ENCODE measurements around the gene VAT1L. TPM values are rescaled to one million over a fixed set of nuclear protein-coding genes. Genes with fewer than 3 reads are reported as not detected.

Gene VAT1L
- total and polyA plus RNA-seq, 12 donors: 18.1 to 103 (median 38.2) TPM

GRCh38 chr16:77758508-77758907 is 29.9 kb upstream of the VAT1L start:
- DNase-seq: no peak
- TF ChIP-seq POLR2A (IDR thresholded peaks at IDR 0.05) (no peak), CTCF (IDR thresholded peaks at IDR 0.05) (no peak)
- Histone ChIP-seq H3K4me3 (no peak overlapping the region), H3K27me3 (no peaks in the 10 kb centered on the region), H3K27ac (no peak overlapping the region), H3K4me1 (replicated peaks in 1 of 2) (peaks cover 4 to 23% of the 10 kb centered on the region in 2 donors), H3K36me3 (replicated peaks in 1 of 2) (no peaks in the 10 kb centered on the region), H3K9me3 (replicated peaks in 1 of 3) (no peaks in the 10 kb centered on the region)
- WGBS, 4 donors: 85 to 95% (median 92%) methylated on average over 2 of the region's 2 CpGs
- intact Hi-C loops (cut with DNase I): no loop called here

GRCh38 chr16:77759201-77759600 is 29.2 kb upstream of the VAT1L start:
- Histone ChIP-seq H3K4me1 (replicated peaks in 1 of 2) (peaks cover 8 to 25% of the 10 kb centered on the region in 2 donors), H3K27ac (no peak overlapping the region), H3K27me3 (no peaks in the 10 kb centered on the region), H3K36me3 (replicated peaks in 1 of 2) (no peaks in the 10 kb centered on the region), H3K9me3 (replicated peaks in 1 of 3) (no peaks in the 10 kb centered on the region), H3K4me3 (no peak overlapping the region)
- intact Hi-C loops (cut with DNase I): no loop called here
- 88 to 100% (median 91%) methylated on average over 1 of the region's 1 CpG for WGBS, 4 donors
- no peak for DNase-seq
- no peak for TF ChIP-seq CTCF (IDR thresholded peaks at IDR 0.05)
- TF ChIP-seq POLR2A (IDR thresholded peaks at IDR 0.05): no peak

- 37 to 56% (median 38%) methylated on average over 3 of the region's 3 CpGs for WGBS, 4 donors
- Histone ChIP-seq H3K4me1 (replicated peaks in 1 of 2) (peaks cover 10 to 24% of the 10 kb centered on the region in 2 donors), H3K27ac (no peak overlapping the region), H3K36me3 (replicated peaks in 1 of 2) (no peaks in the 10 kb centered on the region), H3K4me3 (no peak overlapping the region), H3K27me3 (no peaks in the 10 kb centered on the region), H3K9me3 (replicated peaks in 1 of 3) (no peaks in the 10 kb centered on the region)
- no peak for DNase-seq
- TF ChIP-seq POLR2A (IDR thresholded peaks at IDR 0.05): no peak
- intact Hi-C loops (cut with DNase I): no loop called here
Observed at GRCh38 chr16:77759821-77760220, 28.5 kb upstream of the VAT1L start.

- H3K36me3 ChIP-seq (replicated peaks in 1 of 2): no peaks in the 10 kb centered on the region
- DNase-seq: peak in 1 of 7 donors; percentile 20
- peak overlapping the region in 2 of 5 donors; percentile 1 to 50 for H3K27ac ChIP-seq
- TF ChIP-seq POLR2A (IDR thresholded peaks at IDR 0.05) (no peak), CTCF (IDR thresholded peaks at IDR 0.05) (no peak)
- no peak overlapping the region for H3K4me3 ChIP-seq
- 29 to 53% (median 32%) methylated on average over 1 of the region's 1 CpG for WGBS, 4 donors
- peaks cover 10 to 24% of the 10 kb centered on the region in 2 donors for H3K4me1 ChIP-seq (replicated peaks in 1 of 2)
- no peaks in the 10 kb centered on the region for H3K27me3 ChIP-seq
- intact Hi-C loops (cut with DNase I): no loop called here
- no peaks in the 10 kb centered on the region for H3K9me3 ChIP-seq (replicated peaks in 1 of 3)
Observed at GRCh38 chr16:77760800-77761199, 27.6 kb upstream of the VAT1L start.

- TF ChIP-seq CTCF (IDR thresholded peaks at IDR 0.05) (no peak), POLR2A (IDR thresholded peaks at IDR 0.05) (no peak)
- H3K27ac ChIP-seq: peak overlapping the region in 2 of 5 donors; percentile 42 to 50
- no peaks in the 10 kb centered on the region for H3K9me3 ChIP-seq (replicated peaks in 1 of 3)
- 30 to 63% (median 42%) methylated on average over 1 of the region's 1 CpG for WGBS, 4 donors
- H3K4me1 ChIP-seq (replicated peaks in 1 of 2): peaks cover 10 to 24% of the 10 kb centered on the region in 2 donors
- no peak overlapping the region for H3K4me3 ChIP-seq
- intact Hi-C loops (cut with DNase I): no loop called here
- H3K27me3 ChIP-seq: no peaks in the 10 kb centered on the region
- no peaks in the 10 kb centered on the region for H3K36me3 ChIP-seq (replicated peaks in 1 of 2)
- DNase-seq: peak in 1 of 7 donors; percentile 82
Observed at GRCh38 chr16:77761204-77761603, 27.2 kb upstream of the VAT1L start.

Measured in adrenal gland (tissue), 12 donors.